ENCODE results near the gene EME1. TPM values are rescaled to one million over a fixed set of nuclear protein-coding genes. Genes with fewer than 3 reads are reported as not detected.

The EME1 gene
- total RNA-seq, 1 experiment from 2014 or later: 20.0 TPM

- Histone ChIP-seq H3K9me2 (replicated peaks; ENCODE audit: low read length) (no peaks in the 10 kb centered on the region), H3F3A (ENCODE audit: low read length, unreplicated experiment) (no peaks in the 10 kb centered on the region), H2AFZ (ENCODE audit: low read length) (no peak overlapping the region), H3K4me1 (ENCODE audit: insufficient read depth, low read length) (peaks cover 9% of the 10 kb centered on the region), H3K9me3 (ENCODE audit: low read length) (no peaks in the 10 kb centered on the region), H3K36me3 (ENCODE audit: low read depth, low read length) (no peaks in the 10 kb centered on the region), H3K27me3 (ENCODE audit: low read length) (no peaks in the 10 kb centered on the region), H3K79me2 (ENCODE audit: low read length) (no peaks in the 10 kb centered on the region), H3K27ac (ENCODE audit: low read length) (no peak overlapping the region), H3K4me2 (ENCODE audit: low read length) (no peak overlapping the region), H3K4me3 (ENCODE audit: low read length) (no peak overlapping the region), H3K9ac (ENCODE audit: low read length) (no peak overlapping the region), H4K20me1 (ENCODE audit: low read length) (no peaks in the 10 kb centered on the region)
- intact Hi-C loops (cut with micrococcal nuclease): no loop called here
- ChIA-PET POLR2A (ENCODE audit: unreplicated experiment) (no interaction called here), CTCF (no interaction called here)
- TF ChIP-seq EZH2phosphoT487 (IDR thresholded peaks at IDR 0.05; ENCODE audit: borderline replicate concordance, low read length) (no peak), CTCF (conservative IDR thresholded peaks at IDR 0.05; ENCODE audit: low read depth, low read length) (no peak), EZH2 (IDR thresholded peaks at IDR 0.05; ENCODE audit: low read length, unreplicated experiment) (no peak)
- no TSS peak for BruUV-seq (replicated peaks)
- no peak for ATAC-seq
- no peak for DNase-seq
Measured at GRCh38 chr17:50326831-50327364, 46.1 kb upstream of the EME1 start.

GRCh38 chr17:50328363-50329325, 44.4 kb upstream of the EME1 start:
- H3K4me3 ChIP-seq (ENCODE audit: low read length): no peak overlapping the region
- ATAC-seq: no peak

More at GRCh38 chr17:50328363-50329325, 44.4 kb upstream of the EME1 start:
- Histone ChIP-seq H2AFZ (ENCODE audit: low read length) (no peak overlapping the region), H3F3A (ENCODE audit: low read length, unreplicated experiment) (no peaks in the 10 kb centered on the region), H3K27ac (ENCODE audit: low read length) (no peak overlapping the region), H3K9ac (ENCODE audit: low read length) (no peak overlapping the region), H3K79me2 (ENCODE audit: low read length) (no peaks in the 10 kb centered on the region), H3K9me2 (replicated peaks; ENCODE audit: low read length) (no peaks in the 10 kb centered on the region), H3K4me1 (ENCODE audit: insufficient read depth, low read length) (peaks cover 12% of the 10 kb centered on the region), H3K36me3 (ENCODE audit: low read depth, low read length) (no peaks in the 10 kb centered on the region), H3K9me3 (ENCODE audit: low read length) (no peaks in the 10 kb centered on the region), H4K20me1 (ENCODE audit: low read length) (no peaks in the 10 kb centered on the region), H3K27me3 (ENCODE audit: low read length) (no peaks in the 10 kb centered on the region), H3K4me2 (ENCODE audit: low read length) (no peak overlapping the region)
- TF ChIP-seq CTCF (conservative IDR thresholded peaks at IDR 0.05; ENCODE audit: low read depth, low read length) (no peak), EZH2 (IDR thresholded peaks at IDR 0.05; ENCODE audit: low read length, unreplicated experiment) (no peak), EZH2phosphoT487 (IDR thresholded peaks at IDR 0.05; ENCODE audit: borderline replicate concordance, low read length) (no peak)
- ChIA-PET POLR2A (ENCODE audit: unreplicated experiment) (no interaction called here), CTCF (no interaction called here)
- intact Hi-C loops (cut with micrococcal nuclease): no loop called here
- no peak for DNase-seq
- BruUV-seq (replicated peaks): no TSS peak
